LNCAP (cell line): Measurements from ENCODE around the gene HS3ST2.

ENCODE experiments used
- TF ChIP-seq, protein P1 (sequence below): fragments of 450-650 bp; IDR thresholded peaks from 2 replicates; pipeline ENCODE4 v1.5.1; 2017; ENCODE audit warnings: mild to moderate bottlenecking

HS3ST2 gene

GRCh38 chr16:22862046-22862445 is 48.1 kb downstream of the HS3ST2 start:
- TF ChIP-seq, protein P1, sequence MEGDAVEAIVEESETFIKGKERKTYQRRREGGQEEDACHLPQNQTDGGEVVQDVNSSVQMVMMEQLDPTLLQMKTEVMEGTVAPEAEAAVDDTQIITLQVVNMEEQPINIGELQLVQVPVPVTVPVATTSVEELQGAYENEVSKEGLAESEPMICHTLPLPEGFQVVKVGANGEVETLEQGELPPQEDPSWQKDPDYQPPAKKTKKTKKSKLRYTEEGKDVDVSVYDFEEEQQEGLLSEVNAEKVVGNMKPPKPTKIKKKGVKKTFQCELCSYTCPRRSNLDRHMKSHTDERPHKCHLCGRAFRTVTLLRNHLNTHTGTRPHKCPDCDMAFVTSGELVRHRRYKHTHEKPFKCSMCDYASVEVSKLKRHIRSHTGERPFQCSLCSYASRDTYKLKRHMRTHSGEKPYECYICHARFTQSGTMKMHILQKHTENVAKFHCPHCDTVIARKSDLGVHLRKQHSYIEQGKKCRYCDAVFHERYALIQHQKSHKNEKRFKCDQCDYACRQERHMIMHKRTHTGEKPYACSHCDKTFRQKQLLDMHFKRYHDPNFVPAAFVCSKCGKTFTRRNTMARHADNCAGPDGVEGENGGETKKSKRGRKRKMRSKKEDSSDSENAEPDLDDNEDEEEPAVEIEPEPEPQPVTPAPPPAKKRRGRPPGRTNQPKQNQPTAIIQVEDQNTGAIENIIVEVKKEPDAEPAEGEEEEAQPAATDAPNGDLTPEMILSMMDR: no peak

GRCh38 chr16:22864375-22864774 is 50.4 kb downstream of the HS3ST2 start:
- TF ChIP-seq, protein P1: no peak

- TF ChIP-seq, protein P1: no peak
These were observed 54.7 kb downstream of the HS3ST2 start for GRCh38 chr16:22868593-22869224.

GRCh38 chr16:22871861-22872260 is 57.9 kb downstream of the HS3ST2 start:
- TF ChIP-seq, protein P1: no peak

GRCh38 chr16:22874394-22874793 is 60.4 kb downstream of the HS3ST2 start:
- TF ChIP-seq, protein P1: no peak

DNA sequence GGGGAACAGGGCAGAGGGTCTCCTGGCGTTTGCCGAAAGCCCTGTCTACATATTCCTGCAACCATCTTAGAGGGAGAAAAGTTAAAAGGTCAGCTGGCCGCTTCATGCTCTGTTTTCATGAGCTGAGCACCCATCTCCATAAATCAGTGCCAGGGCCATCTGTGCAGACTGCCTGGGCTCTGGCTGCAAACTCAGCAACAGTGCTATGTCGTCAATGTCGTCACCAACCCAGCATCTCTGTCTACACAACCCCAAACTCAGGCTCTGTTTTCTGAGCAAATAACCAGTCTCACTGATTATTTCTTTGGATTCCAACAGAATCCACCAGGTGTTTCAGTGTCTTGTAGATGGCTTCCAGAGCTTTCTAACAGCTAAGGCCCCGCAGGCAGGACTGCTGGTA is 65.0 kb downstream of the HS3ST2 start:
- TF ChIP-seq, protein P1: no peak

- TF ChIP-seq, protein P1: no peak
These were observed 65.5 kb downstream of the HS3ST2 start for GRCh38 chr16:22879466-22879865.

DNA sequence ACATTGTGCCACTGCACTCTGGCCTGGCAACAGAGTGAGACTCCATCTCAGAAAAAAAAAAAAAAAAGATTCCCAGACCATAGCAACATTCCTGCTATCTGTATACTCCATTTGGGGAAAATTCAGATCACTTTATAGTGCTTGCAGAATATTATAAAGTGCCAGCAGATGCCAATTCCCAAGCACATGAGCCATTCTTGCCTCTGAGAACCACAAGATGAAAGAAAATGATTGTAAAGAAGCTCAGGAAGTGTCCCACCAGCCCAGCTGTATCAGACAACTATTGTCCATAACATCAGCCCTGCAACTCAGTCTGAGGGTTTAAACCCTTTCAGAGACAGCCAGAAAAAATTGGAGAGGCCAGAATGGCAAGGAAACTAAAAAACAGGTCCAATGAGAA is 69.0 kb downstream of the HS3ST2 start:
- TF ChIP-seq, protein P1: no peak
